ENCODE measurements around the gene FBN2. TPM values are rescaled to one million over a fixed set of nuclear protein-coding genes. Genes with fewer than 3 reads are reported as not detected.

FBN2 gene
- total RNA-seq, 6 experiments from 2014 or later: 0.06 to 0.98 (median 0.45) TPM

DNA sequence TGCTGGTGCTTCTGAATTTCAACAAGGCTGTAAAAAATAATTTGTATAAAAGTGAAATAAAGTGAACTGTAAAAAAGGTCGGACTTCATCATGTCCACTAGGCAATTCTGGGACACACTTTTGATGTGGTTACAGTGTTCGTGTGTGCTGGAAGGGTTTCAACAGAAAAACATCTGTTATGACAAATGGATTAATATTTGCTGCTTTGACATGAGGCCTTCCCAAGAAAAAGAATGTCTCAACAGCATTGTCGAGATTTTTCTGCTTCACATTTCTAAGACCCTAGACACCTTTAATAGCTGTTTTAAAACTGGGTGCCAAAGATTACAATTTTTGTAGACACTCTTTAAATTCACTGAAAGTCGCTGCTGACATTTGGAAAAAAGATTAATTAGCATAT lies 237.9 kb downstream of the FBN2 start:
- H3K36me3 ChIP-seq: no peaks in the 10 kb centered on the region
- no peak overlapping the region for H3K4me3 ChIP-seq
- H3K27ac ChIP-seq: no peak overlapping the region
- DNase-seq: no peak
- H3K27me3 ChIP-seq: no peaks in the 10 kb centered on the region
- no peaks in the 10 kb centered on the region for H3K9me3 ChIP-seq
- intact Hi-C loops (cut with DNase I): no loop called here
- TF ChIP-seq, protein P1, sequence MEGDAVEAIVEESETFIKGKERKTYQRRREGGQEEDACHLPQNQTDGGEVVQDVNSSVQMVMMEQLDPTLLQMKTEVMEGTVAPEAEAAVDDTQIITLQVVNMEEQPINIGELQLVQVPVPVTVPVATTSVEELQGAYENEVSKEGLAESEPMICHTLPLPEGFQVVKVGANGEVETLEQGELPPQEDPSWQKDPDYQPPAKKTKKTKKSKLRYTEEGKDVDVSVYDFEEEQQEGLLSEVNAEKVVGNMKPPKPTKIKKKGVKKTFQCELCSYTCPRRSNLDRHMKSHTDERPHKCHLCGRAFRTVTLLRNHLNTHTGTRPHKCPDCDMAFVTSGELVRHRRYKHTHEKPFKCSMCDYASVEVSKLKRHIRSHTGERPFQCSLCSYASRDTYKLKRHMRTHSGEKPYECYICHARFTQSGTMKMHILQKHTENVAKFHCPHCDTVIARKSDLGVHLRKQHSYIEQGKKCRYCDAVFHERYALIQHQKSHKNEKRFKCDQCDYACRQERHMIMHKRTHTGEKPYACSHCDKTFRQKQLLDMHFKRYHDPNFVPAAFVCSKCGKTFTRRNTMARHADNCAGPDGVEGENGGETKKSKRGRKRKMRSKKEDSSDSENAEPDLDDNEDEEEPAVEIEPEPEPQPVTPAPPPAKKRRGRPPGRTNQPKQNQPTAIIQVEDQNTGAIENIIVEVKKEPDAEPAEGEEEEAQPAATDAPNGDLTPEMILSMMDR (IDR thresholded peaks at IDR 0.05): no peak
- TF ChIP-seq POLR2A (IDR thresholded peaks at IDR 0.05): no peak
- 42% methylated on average over 4 of the region's 4 CpGs for WGBS (ENCODE audit: insufficient coverage, low coverage, low lambda C conversion rate, missing lambda C conversion rate)
- no peaks in the 10 kb centered on the region for H3K4me1 ChIP-seq
- ATAC-seq: no peak

DNA sequence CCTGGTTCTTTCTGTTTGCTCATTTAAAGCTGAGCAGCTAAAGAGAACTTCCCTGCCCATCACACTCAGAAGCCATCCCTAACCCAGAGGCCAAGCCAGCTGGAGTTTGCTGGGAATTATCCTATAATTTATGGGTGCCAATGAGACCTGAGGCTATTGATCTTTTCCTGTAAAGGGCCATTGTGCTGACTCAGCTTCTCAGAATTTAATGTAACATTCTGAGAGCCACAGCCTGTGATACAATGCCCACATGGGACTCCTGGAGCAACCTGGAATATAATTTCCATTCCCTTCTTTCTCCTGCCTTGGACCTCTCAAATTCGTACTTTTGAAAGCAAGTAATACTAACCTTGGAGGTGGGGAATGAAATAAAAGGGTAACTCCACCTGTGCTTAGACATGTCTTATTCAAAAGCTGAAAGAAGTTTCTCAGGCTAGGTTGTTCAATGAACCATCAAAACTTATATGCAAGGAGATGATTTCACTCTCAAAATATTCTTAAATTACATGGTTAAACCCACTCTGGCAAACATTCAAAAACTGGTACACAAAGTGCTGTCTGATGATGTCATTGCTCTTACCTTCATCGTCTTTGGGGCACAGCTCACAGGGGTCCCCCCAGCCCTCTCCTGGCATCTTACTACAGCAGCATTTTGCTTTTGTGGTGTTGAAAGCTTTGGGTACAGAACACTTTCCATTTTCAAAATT lies 247.7 kb downstream of the FBN2 start:
- no peak for DNase-seq
- Histone ChIP-seq H3K4me1 (no peaks in the 10 kb centered on the region), H3K27ac (no peak overlapping the region), H3K36me3 (no peaks in the 10 kb centered on the region), H3K27me3 (no peaks in the 10 kb centered on the region), H3K9me3 (no peaks in the 10 kb centered on the region), H3K4me3 (no peak overlapping the region)
- TF ChIP-seq, protein P1 (IDR thresholded peaks at IDR 0.05): no peak
- TF ChIP-seq POLR2A (IDR thresholded peaks at IDR 0.05): no peak
- ATAC-seq: no peak
- intact Hi-C loops (cut with DNase I): no loop called here
- WGBS (ENCODE audit: insufficient coverage, low coverage, low lambda C conversion rate, missing lambda C conversion rate): 29% methylated on average over 2 of the region's 2 CpGs

DNA sequence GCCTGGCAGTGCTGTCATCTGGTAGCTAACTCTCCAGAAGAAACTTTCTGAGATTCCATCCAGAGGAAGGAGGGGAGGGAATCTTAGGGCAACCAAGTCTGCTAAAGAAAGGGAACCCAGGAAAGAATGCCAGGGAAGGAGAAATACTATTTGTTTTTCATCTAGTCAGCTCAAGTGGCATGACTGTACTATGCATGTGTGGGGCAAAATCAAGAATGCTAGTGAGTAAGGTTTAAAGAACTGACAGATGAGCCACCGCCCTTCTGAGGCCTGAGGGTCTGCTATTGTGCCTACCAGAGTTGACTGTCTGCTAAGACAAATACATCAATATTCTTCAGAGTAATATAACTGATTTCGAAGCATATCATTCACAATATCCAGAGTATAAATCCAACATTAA lies 250.3 kb downstream of the FBN2 start:
- TF ChIP-seq POLR2A (IDR thresholded peaks at IDR 0.05): no peak
- TF ChIP-seq, protein P1 (IDR thresholded peaks at IDR 0.05): no peak
- Histone ChIP-seq H3K27ac (no peak overlapping the region), H3K27me3 (no peaks in the 10 kb centered on the region), H3K9me3 (no peaks in the 10 kb centered on the region), H3K4me1 (no peaks in the 10 kb centered on the region), H3K36me3 (no peaks in the 10 kb centered on the region), H3K4me3 (no peak overlapping the region)
- ATAC-seq: no peak
- no peak for DNase-seq
- intact Hi-C loops (cut with DNase I): no loop called here
- 45% methylated on average over 2 of the region's 2 CpGs for WGBS (ENCODE audit: insufficient coverage, low coverage, low lambda C conversion rate, missing lambda C conversion rate)

DNA sequence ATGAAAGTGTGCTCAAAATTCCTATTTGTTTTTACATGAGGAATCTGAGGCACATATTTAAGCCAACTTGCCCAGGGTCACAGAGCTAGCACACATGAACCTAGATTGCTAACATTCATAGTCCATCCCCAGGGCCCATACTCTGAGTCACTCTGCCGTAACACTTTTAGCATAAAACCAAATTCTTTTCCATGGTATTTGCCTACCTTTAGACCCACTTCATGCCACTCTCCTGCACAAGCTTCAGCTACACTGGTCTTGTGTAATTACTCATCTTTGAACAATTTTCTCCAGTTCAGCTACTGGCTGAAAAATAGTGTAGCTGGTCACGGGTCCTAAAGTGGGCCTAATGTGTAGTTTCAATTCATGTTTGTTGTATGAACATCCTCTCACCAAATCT lies 253.8 kb downstream of the FBN2 start:
- Histone ChIP-seq H3K9me3 (no peaks in the 10 kb centered on the region), H3K27me3 (no peaks in the 10 kb centered on the region), H3K4me3 (no peak overlapping the region), H3K4me1 (no peaks in the 10 kb centered on the region), H3K27ac (no peak overlapping the region), H3K36me3 (no peaks in the 10 kb centered on the region)
- intact Hi-C loops (cut with DNase I): no loop called here
- WGBS (ENCODE audit: insufficient coverage, low coverage, low lambda C conversion rate, missing lambda C conversion rate): 61% methylated on average over 2 of the region's 2 CpGs
- no peak for TF ChIP-seq POLR2A (IDR thresholded peaks at IDR 0.05)
- TF ChIP-seq, protein P1 (IDR thresholded peaks at IDR 0.05): no peak
- ATAC-seq (no peak), DNase-seq (no peak)
